ENCODE measurements around the gene BICC1. TPM values are rescaled to one million over a fixed set of nuclear protein-coding genes. Genes with fewer than 3 reads are reported as not detected.

The BICC1 gene
- total RNA-seq, 1 donor from 2014 or later, result 58.0 TPM

- no peak for DNase-seq (ENCODE audit: low read depth)
- TF ChIP-seq CTCF (IDR thresholded peaks at IDR 0.05; ENCODE audit: insufficient read depth, low read length, poor library complexity, severe bottlenecking), result no peak
- Histone ChIP-seq H3K4me3 (ENCODE audit: low read depth, low read length) (no peak overlapping the region), H3K36me3 (ENCODE audit: control insufficient read depth, insufficient read depth, low read length) (no peaks in the 10 kb centered on the region), H3K27me3 (ENCODE audit: control insufficient read depth, insufficient read depth, low read length) (no peaks in the 10 kb centered on the region)
Measured at GRCh38 chr10:58568428-58568935, 55.8 kb downstream of the BICC1 start.

- Histone ChIP-seq H3K27me3 (ENCODE audit: control insufficient read depth, insufficient read depth, low read length) (no peaks in the 10 kb centered on the region), H3K36me3 (ENCODE audit: control insufficient read depth, insufficient read depth, low read length) (no peaks in the 10 kb centered on the region), H3K4me3 (ENCODE audit: low read depth, low read length) (no peak overlapping the region)
- TF ChIP-seq CTCF (IDR thresholded peaks at IDR 0.05; ENCODE audit: insufficient read depth, low read length, poor library complexity, severe bottlenecking), result no peak
- DNase-seq (ENCODE audit: low read depth), result no peak
Measured at GRCh38 chr10:58570307-58570723, 57.6 kb downstream of the BICC1 start.

GRCh38 chr10:58570979-58571378 lies 58.3 kb downstream of the BICC1 start:
- Histone ChIP-seq H3K27me3 (ENCODE audit: control insufficient read depth, insufficient read depth, low read length) (no peaks in the 10 kb centered on the region), H3K4me3 (ENCODE audit: low read depth, low read length) (no peak overlapping the region), H3K36me3 (ENCODE audit: control insufficient read depth, insufficient read depth, low read length) (no peaks in the 10 kb centered on the region)
- no peak for DNase-seq (ENCODE audit: low read depth)
- no peak for TF ChIP-seq CTCF (IDR thresholded peaks at IDR 0.05; ENCODE audit: insufficient read depth, low read length, poor library complexity, severe bottlenecking)

- H3K27me3 ChIP-seq (ENCODE audit: control insufficient read depth, insufficient read depth, low read length), result no peaks in the 10 kb centered on the region
- no peak for DNase-seq (ENCODE audit: low read depth)
- no peak overlapping the region for H3K4me3 ChIP-seq (ENCODE audit: low read depth, low read length)
- no peak for TF ChIP-seq CTCF (IDR thresholded peaks at IDR 0.05; ENCODE audit: insufficient read depth, low read length, poor library complexity, severe bottlenecking)
- H3K36me3 ChIP-seq (ENCODE audit: control insufficient read depth, insufficient read depth, low read length), result no peaks in the 10 kb centered on the region
Measured at GRCh38 chr10:58573144-58573543, 60.5 kb downstream of the BICC1 start.

- DNase-seq (ENCODE audit: low read depth), result no peak
- H3K27me3 ChIP-seq (ENCODE audit: control insufficient read depth, insufficient read depth, low read length), result no peaks in the 10 kb centered on the region
- no peak overlapping the region for H3K4me3 ChIP-seq (ENCODE audit: low read depth, low read length)
- no peaks in the 10 kb centered on the region for H3K36me3 ChIP-seq (ENCODE audit: control insufficient read depth, insufficient read depth, low read length)
- TF ChIP-seq CTCF (IDR thresholded peaks at IDR 0.05; ENCODE audit: insufficient read depth, low read length, poor library complexity, severe bottlenecking), result no peak
Measured at GRCh38 chr10:58574058-58574457, 61.4 kb downstream of the BICC1 start.

- no peak overlapping the region for H3K4me3 ChIP-seq (ENCODE audit: low read depth, low read length)
Measured at GRCh38 chr10:58575491-58575890, 62.8 kb downstream of the BICC1 start.

More at GRCh38 chr10:58575491-58575890, 62.8 kb downstream of the BICC1 start:
- no peak for TF ChIP-seq CTCF (IDR thresholded peaks at IDR 0.05; ENCODE audit: insufficient read depth, low read length, poor library complexity, severe bottlenecking)
- Histone ChIP-seq H3K36me3 (ENCODE audit: control insufficient read depth, insufficient read depth, low read length) (no peaks in the 10 kb centered on the region), H3K27me3 (ENCODE audit: control insufficient read depth, insufficient read depth, low read length) (no peaks in the 10 kb centered on the region)
- DNase-seq (ENCODE audit: low read depth), result no peak

Data from kidney epithelial cell (primary cell).